ENCODE results near the gene LEPROT.
A peak's percentile ranks its signal among the peaks of the same experiment; 100 is the strongest.

LEPROT gene

GRCh38 chr1:65412256-65412983 is 8.0 kb upstream of the LEPROT start:
- DNase-seq (ENCODE audit: low spot score) = no peak

DNA sequence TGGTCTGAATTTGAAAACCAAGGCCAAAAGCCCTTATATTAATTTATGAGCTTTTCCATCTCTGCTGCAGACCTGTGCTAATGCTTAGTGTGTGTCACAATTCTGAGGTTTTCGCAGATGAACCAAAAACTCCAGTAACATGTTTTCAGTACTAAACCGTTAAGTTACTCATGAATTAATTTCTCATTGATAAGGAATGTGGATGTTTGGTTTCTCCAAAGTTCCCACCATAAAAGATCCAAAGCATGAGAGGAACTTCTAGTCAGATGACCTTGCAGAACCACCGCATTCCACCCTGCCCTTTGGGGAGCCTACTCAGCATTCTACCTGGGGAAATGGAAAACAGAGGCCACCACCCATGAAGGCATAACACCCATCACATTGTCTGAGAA is 7.5 kb upstream of the LEPROT start:
- no peak for DNase-seq (ENCODE audit: low spot score)

DNA sequence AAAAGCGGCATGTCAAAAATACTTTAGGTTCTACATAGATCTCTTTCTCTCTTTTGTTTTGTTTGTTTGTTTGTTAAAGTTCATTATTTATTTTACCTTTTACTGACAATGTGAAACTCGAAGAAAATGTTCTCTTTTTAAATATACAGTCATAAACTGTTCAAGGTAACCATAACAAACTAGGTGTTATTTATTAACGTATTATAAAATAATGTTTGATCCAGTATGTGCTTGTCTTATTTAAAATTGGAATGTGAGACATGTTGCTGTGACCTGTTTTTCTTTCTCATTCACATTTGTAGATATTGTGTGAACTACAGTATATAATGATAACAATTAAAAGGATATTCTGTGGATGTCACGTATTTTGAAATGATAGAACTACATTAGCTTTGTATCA is 5.9 kb upstream of the LEPROT start:
- DNase-seq (ENCODE audit: low spot score) = no peak

DNA sequence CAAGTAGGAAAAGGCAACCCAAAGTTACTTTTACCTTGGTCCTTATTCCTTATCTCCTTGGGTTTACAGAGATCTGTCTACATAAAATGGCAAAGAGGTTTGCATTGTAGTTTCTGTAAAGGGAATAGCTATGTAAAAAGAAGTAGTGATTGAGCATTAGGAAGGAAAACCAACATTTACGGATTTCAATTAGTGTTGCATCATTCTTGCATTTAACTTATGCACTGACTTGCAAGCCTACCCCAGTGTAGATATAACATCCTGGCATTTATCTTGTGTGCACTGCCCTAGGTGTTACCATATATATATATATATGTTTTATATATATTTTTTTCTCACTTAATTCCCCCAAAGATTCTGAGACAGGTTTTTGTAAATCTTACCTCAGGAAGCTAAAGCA is 3.7 kb upstream of the LEPROT start:
- no peak for DNase-seq (ENCODE audit: low spot score)

- no peak for DNase-seq (ENCODE audit: low spot score)
These were observed 2.7 kb upstream of the LEPROT start for GRCh38 chr1:65417729-65418128.

GRCh38 chr1:65418522-65419185 is 1.8 kb upstream of the LEPROT start:
- no peak for DNase-seq (ENCODE audit: low spot score)

- peak; percentile 96 for DNase-seq (ENCODE audit: low spot score)
These were observed 533 bp upstream of the LEPROT start for GRCh38 chr1:65419681-65420589.

- DNase-seq (ENCODE audit: low spot score) = no peak
These were observed 1.0 kb downstream of the LEPROT start for GRCh38 chr1:65421351-65422025.

GRCh38 chr1:65422241-65423203 is 2.1 kb downstream of the LEPROT start:
- DNase-seq (ENCODE audit: low spot score) = no peak

GRCh38 chr1:65423884-65424572 is 3.6 kb downstream of the LEPROT start:
- DNase-seq (ENCODE audit: low spot score) = no peak

- no peak for DNase-seq (ENCODE audit: low spot score)
These were observed 4.1 kb downstream of the LEPROT start for GRCh38 chr1:65424573-65424889.

DNA sequence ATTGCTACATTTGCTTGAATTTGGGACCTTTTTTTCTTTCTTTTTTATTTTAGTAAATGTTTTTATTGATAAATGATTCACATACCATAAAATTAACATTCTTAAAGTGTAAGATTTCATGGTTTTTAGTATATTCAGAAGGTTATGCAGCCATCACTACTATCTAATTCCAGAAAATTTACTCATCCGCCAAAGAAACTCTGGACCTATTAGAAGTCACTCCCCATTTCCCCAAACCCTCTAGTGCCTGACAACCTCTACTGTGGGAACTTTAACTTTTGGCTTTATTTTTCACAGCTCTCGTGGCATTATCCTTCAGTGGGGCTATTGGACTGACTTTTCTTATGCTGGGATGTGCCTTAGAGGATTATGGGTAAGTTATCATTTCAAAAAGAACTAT is 4.5 kb downstream of the LEPROT start:
- no peak for DNase-seq (ENCODE audit: low spot score)

GRCh38 chr1:65425697-65426096 is 5.2 kb downstream of the LEPROT start:
- DNase-seq (ENCODE audit: low spot score) = peak; percentile 17

DNA sequence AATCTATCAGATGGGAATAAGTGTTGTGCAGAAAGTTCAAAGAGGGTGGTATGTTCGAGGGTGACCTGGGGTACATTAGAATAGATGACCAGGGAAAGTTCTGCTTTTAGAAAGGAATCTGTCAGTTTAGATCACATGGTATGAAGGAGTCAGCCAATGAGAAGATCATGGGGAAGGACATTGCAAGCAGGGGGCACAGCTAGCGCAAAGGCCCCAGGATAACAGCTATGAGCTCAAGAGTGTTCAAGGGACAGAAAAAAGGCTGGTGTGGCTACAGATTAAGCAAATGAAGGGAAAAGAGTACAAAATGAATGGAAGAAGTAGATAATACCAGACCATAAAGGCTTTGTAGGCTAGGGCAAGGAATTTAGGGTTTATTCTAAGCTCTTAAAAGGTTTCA is 8.6 kb downstream of the LEPROT start:
- DNase-seq (ENCODE audit: low spot score) = no peak

DNA sequence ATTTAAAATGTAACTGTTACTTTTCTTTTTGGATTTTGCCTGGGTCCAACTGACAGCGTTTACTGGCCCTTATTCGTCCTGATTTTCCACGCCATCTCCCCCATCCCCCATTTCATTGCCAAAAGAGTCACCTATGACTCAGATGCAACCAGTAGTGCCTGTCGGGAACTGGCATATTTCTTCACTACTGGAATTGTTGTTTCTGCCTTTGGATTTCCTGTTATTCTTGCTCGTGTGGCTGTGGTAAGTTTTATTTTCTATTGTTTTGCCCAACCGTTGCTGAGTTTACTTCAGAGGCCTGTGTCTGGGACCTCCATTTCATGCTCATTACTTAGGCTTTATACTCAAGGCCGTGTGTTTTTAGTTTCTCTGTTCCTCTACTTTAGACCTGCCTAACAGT is 9.3 kb downstream of the LEPROT start:
- no peak for DNase-seq (ENCODE audit: low spot score)

DNA sequence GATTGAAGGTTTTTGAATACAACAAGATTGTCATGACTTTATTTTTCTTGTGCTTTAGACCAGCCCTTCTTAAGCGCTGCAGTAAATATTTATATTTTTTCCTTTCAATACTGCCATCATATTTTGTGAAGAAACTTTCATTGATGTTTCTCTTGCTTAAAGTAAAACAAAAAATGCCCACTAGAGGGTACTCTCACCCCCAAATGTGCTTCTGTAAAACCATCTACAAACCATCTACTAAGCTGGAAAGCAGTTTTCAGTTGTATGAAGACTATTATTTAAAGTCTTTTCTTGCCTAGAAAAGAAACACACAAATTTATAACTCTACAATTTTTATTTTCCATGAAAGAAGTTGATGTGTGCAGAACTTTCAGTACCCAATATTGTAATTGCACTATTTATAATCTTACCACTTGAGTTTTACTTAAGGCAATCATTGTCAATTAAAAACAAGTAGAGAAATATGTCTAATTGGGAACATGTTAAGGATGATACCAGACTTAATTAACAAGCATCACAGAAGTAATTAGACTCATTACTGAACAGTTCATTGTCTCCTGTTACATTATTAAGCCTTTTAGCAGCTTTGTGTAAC is 10.7 kb downstream of the LEPROT start:
- DNase-seq (ENCODE audit: low spot score) = no peak

DNA sequence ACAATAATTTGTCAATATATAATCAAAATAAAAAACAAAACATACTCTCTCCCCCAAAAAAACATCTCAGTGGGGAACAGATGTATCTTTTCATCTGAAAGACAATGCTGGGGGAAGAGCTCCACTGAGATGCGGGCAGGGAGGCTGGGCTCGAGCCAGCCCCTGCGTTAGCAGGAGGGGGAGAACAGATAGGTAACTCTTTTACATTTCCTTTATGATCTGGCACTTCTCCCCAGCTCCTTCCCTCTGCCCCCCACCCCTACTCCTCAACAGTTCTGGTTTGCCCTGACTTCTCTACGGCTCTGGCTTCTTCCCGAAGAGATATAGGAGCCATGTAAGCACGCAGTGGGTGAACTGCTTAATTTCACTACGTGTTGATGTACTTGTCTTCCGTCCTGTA is 12.4 kb downstream of the LEPROT start:
- DNase-seq (ENCODE audit: low spot score) = peak; percentile 55

GRCh38 chr1:65434255-65434654 is 13.8 kb downstream of the LEPROT start:
- DNase-seq (ENCODE audit: low spot score) = no peak

GRCh38 chr1:65434760-65435159 is 14.3 kb downstream of the LEPROT start:
- no peak for DNase-seq (ENCODE audit: low spot score)

GRCh38 chr1:65435987-65436386 is 15.5 kb downstream of the LEPROT start:
- no peak for DNase-seq (ENCODE audit: low spot score)

Measured in iPS-NIHi11 (cell line).